ENCODE data around the gene SLC18A2.
A peak's percentile ranks its signal among the peaks of the same experiment; 100 is the strongest.

Gene SLC18A2

GRCh38 chr10:117240621-117241529 is at the start of gene SLC18A2:
TSS of gene SLC18A2 (plus strand) at chr10:117241114. CDS start at chr10:117241694, 580 bp downstream.
- H3K27me3 Mint-ChIP-seq: peaks cover 34% of the 10 kb centered on the region
- H3K4me1 Mint-ChIP-seq (ENCODE audit: low read depth): peaks cover 6% of the 10 kb centered on the region
- no peaks in the 10 kb centered on the region for H3K9me3 Mint-ChIP-seq
- peak within 1 kb of the TSS; percentile 51 for H3K4me3 Mint-ChIP-seq
- H3K27ac Mint-ChIP-seq: no peak within 1 kb of the TSS
- no peaks in the 10 kb centered on the region for H3K36me3 Mint-ChIP-seq (ENCODE audit: low read depth)

DNA sequence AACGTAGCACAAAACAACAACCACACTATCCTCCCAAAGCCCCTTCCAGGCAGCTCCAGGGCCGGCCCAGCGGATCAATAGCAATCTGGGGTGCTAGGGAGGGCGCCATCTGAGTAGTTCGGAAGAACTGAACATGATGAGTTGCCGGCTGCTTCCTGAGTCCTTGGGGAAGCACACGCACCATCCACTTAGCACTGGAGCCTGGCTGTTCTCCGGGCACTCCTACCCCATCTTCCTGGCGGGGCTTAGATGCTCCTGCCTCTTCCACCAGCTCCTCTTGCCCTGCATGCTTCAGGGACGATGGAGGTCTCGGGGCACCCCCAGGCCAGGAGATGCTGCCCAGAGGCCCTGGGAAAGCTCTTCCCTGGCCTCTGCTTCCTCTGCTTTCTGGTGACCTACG is 43.7 kb upstream of the SLC18A2 start, which contains the start of gene KCNK18:
KCNK18 (plus strand) TSS at position 301 of the 400 bp plus-strand sequence; CDS start at position 301, 0 bp downstream.
- Mint-ChIP-seq H3K27me3 (peaks cover 3% of the 10 kb centered on the region), H3K36me3 (ENCODE audit: low read depth) (no peaks in the 10 kb centered on the region), H3K9me3 (no peaks in the 10 kb centered on the region), H3K4me1 (ENCODE audit: low read depth) (no peaks in the 10 kb centered on the region), H3K27ac (no peak within 1 kb of the TSS), H3K4me3 (no peak within 1 kb of the TSS)

DNA sequence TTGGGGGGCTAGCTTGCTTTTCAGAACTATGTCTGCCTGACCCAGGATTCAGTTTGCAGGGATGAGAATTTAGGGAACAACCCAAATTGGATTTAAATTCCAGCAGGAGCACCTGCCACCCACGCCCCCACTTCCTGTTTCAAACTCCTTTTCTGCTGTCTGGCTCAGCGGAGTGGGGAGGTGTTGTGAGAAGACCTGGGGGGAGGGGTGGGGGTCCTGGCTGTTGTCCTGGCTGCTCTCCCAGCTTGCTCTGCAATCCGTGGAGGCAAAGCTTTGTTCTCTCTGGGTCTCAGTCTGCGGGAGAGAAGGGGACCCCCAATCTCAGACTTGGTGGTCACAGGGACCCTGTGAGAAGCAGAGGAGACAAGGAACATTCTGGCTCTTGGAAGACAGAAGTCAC is 42.8 kb upstream of the SLC18A2 start:
- Mint-ChIP-seq H3K4me3 (no peak overlapping the region), H3K27me3 (peaks cover 3% of the 10 kb centered on the region), H3K36me3 (ENCODE audit: low read depth) (no peaks in the 10 kb centered on the region), H3K9me3 (no peaks in the 10 kb centered on the region), H3K27ac (no peak overlapping the region), H3K4me1 (ENCODE audit: low read depth) (no peaks in the 10 kb centered on the region)

DNA sequence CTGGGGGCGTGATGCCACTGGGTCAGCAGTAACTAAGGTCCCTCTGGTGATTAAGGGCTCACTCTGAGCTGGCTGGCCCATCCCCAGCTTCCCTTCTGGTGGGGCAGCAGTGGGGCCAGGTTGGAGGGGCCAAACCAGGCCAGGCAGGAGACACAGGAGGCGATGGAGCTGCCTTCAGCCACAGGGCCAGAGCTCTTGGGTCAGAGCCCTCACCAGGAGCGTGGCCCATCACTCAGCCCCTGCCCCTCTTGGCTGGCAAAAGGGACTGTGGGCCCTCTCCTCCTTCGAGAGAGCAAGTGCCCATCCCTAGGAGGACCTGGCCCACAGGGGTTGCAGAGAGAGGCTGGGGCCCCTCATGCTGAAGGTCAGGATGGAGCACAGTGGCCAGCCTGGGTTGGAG is 39.1 kb upstream of the SLC18A2 start:
- H3K4me3 Mint-ChIP-seq: no peak overlapping the region
- H3K36me3 Mint-ChIP-seq (ENCODE audit: low read depth): no peaks in the 10 kb centered on the region
- peaks cover 3% of the 10 kb centered on the region for H3K9me3 Mint-ChIP-seq
- no peak overlapping the region for H3K27ac Mint-ChIP-seq
- H3K27me3 Mint-ChIP-seq: peaks cover 10% of the 10 kb centered on the region
- no peaks in the 10 kb centered on the region for H3K4me1 Mint-ChIP-seq (ENCODE audit: low read depth)

DNA sequence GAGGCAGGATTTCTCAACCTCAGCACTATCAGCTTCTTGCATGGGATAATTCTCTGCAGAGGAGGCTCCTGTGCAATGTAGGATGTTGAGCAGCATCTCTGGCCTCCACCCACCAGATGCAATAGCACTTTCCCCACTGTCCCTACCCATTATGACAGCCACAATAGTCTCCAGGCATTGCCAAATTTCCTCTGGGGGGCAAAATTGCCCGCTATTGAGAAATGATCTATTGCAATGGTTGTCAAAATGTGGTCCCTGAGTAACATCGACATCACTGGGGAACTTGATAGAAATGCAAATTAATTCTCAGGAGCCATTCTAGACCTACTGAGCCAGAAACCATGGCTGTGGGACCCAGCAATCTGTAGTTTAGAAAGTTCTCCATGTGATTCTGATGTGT is 36.6 kb upstream of the SLC18A2 start:
- Mint-ChIP-seq H3K27me3 (peaks cover 13% of the 10 kb centered on the region), H3K27ac (no peak overlapping the region), H3K36me3 (ENCODE audit: low read depth) (no peaks in the 10 kb centered on the region), H3K4me3 (no peak overlapping the region), H3K9me3 (peaks cover 3% of the 10 kb centered on the region), H3K4me1 (ENCODE audit: low read depth) (no peaks in the 10 kb centered on the region)

DNA sequence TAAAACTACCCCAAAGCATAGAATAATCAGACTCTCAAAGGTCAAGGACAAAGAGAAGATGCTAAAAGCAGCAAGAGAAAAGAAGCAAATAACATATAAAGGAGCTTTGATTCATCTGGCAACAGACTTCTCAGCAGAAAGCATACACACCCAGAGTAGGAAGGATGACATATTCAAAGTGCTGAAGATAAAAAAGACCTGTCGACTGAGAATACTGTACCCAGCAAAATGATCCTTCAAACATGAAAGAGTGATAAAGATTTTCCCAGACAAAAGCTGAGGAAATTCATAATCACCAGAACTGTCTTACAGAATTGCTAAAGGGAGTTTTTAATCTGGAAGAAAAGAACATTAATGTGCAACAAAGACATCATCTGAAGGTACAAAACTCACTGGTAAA is 28.7 kb upstream of the SLC18A2 start:
- Mint-ChIP-seq H3K4me3 (no peak overlapping the region), H3K4me1 (ENCODE audit: low read depth) (peaks cover 4% of the 10 kb centered on the region), H3K27ac (no peak overlapping the region), H3K9me3 (no peaks in the 10 kb centered on the region), H3K27me3 (peaks cover 39% of the 10 kb centered on the region), H3K36me3 (ENCODE audit: low read depth) (no peaks in the 10 kb centered on the region)

DNA sequence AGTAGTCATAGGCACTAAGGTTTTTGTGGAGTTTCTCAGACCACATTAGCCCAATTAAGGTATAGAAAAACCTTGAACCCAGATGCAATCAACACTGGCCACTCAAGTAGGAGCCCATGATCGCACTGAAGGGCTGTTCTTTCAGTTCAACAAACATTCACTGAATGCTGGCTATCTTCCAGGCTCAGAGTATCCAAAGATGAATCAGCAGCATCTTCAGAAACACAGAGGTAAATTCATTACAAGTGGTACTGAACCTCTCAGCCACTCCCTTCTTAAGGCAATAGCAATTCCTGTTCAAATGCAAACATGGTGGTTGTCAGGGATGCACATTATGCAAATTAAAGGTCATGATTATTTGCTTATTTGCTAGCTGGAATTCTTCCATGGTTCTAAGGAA is 26.5 kb upstream of the SLC18A2 start:
- Mint-ChIP-seq H3K4me3 (no peak overlapping the region), H3K36me3 (ENCODE audit: low read depth) (no peaks in the 10 kb centered on the region), H3K27ac (no peak overlapping the region), H3K4me1 (ENCODE audit: low read depth) (peaks cover 11% of the 10 kb centered on the region), H3K27me3 (peaks cover 49% of the 10 kb centered on the region), H3K9me3 (no peaks in the 10 kb centered on the region)

DNA sequence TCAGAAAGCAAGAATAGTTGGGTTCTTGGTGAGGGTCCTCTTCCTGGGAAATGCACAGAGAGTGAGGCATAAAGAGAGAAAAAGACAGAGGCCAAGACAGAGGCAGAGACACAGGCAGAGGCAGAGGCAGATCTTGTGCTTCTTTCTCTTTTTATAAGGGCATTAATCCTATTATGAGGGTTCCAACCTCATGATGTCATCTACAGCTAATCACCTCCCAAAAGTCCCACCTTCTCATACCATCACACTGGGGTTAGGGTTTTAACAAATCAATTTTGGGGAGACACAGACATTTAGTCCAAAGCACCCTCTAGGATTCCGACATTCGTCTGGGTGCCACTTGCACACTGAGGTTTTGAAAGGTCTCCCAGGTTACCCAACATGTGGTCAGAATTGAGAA is 25.8 kb upstream of the SLC18A2 start:
- Mint-ChIP-seq H3K4me3 (no peak overlapping the region), H3K9me3 (no peaks in the 10 kb centered on the region), H3K27me3 (peaks cover 42% of the 10 kb centered on the region), H3K4me1 (ENCODE audit: low read depth) (peaks cover 11% of the 10 kb centered on the region), H3K27ac (no peak overlapping the region), H3K36me3 (ENCODE audit: low read depth) (no peaks in the 10 kb centered on the region)

- Mint-ChIP-seq H3K27ac (peak overlapping the region; percentile 28), H3K4me1 (ENCODE audit: low read depth) (peaks cover 11% of the 10 kb centered on the region), H3K27me3 (peaks cover 44% of the 10 kb centered on the region)
Measured at GRCh38 chr10:117216028-117216427, 24.9 kb upstream of the SLC18A2 start.

DNA sequence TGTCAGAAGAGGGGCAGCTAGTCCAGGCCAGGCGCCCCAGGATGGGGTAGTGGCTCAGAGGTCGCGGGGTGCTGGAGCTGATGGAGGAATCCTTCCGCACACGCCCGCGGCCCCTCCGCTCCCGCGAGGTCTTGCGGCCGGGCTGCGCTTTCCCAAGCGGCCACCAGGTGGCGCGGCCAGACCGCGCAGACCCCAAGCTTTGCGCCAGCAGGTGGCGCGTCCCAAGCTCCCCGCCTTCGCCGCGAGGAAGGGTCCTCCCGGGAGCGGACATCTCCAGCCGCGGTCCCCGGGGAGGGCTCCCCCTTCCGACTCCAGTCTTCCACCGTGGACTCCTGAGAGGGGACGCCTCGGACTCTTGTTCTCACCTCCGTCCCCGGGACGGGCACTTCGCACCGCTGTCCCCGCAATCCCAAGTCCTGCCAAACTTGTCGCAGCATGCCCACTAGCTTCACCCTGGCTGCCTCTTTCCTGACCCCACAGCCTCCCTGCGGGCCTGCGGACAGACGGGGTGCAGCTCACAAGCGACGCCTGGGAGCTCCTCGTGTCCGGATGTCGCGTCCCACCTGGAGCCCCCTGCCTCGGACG is 24.2 kb upstream of the SLC18A2 start:
- no peaks in the 10 kb centered on the region for H3K36me3 Mint-ChIP-seq (ENCODE audit: low read depth)
- no peak overlapping the region for H3K27ac Mint-ChIP-seq
- H3K4me3 Mint-ChIP-seq: peak overlapping the region; percentile 73
- H3K4me1 Mint-ChIP-seq (ENCODE audit: low read depth): peaks cover 11% of the 10 kb centered on the region
- H3K9me3 Mint-ChIP-seq: no peaks in the 10 kb centered on the region
- H3K27me3 Mint-ChIP-seq: peaks cover 38% of the 10 kb centered on the region

More at GRCh38 chr10:117216028-117216427, 24.9 kb upstream of the SLC18A2 start:
- H3K9me3 Mint-ChIP-seq: no peaks in the 10 kb centered on the region
- H3K36me3 Mint-ChIP-seq (ENCODE audit: low read depth): no peaks in the 10 kb centered on the region
- no peak overlapping the region for H3K4me3 Mint-ChIP-seq

- H3K27ac Mint-ChIP-seq: no peak overlapping the region
- H3K36me3 Mint-ChIP-seq (ENCODE audit: low read depth): no peaks in the 10 kb centered on the region
- H3K4me3 Mint-ChIP-seq: peak overlapping the region; percentile 73
- peaks cover 11% of the 10 kb centered on the region for H3K4me1 Mint-ChIP-seq (ENCODE audit: low read depth)
- peaks cover 38% of the 10 kb centered on the region for H3K27me3 Mint-ChIP-seq
- H3K9me3 Mint-ChIP-seq: no peaks in the 10 kb centered on the region
Measured at GRCh38 chr10:117217196-117217761, 23.6 kb upstream of the SLC18A2 start.

GRCh38 chr10:117218654-117219053 is 22.3 kb upstream of the SLC18A2 start:
- Mint-ChIP-seq H3K4me1 (ENCODE audit: low read depth) (peaks cover 11% of the 10 kb centered on the region), H3K9me3 (no peaks in the 10 kb centered on the region), H3K4me3 (no peak overlapping the region), H3K27ac (no peak overlapping the region), H3K27me3 (peaks cover 32% of the 10 kb centered on the region), H3K36me3 (ENCODE audit: low read depth) (no peaks in the 10 kb centered on the region)

DNA sequence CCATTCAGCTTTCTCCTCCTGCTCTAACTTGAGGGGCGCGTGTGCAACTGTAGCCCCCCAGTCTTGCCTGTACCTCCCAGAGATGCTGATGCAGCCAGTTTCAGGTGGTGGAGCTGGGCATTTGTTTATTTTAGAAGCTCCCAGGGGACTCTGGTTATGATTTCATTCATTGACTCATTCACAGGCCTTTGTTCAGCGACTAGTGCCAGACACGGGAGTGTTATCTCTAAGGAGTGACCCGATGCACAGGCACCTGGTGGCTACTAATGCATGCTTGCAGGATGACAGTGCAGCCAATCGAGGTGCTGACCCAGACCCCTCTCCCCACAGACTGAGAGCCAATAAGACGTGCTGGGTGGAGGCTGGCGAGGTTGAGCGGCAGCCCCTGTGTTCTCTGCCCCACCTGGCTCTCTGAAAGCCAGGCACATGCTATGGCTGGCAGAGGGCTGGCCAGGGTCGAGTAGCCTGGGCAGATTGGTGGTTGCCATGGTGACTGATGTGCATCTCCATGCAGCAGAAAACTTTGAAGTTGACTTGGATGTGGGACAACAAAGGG is 19.7 kb upstream of the SLC18A2 start:
- H3K36me3 Mint-ChIP-seq (ENCODE audit: low read depth): no peaks in the 10 kb centered on the region
- H3K9me3 Mint-ChIP-seq: no peaks in the 10 kb centered on the region
- H3K4me3 Mint-ChIP-seq: no peak overlapping the region
- H3K27me3 Mint-ChIP-seq: peaks cover 25% of the 10 kb centered on the region
- peaks cover 11% of the 10 kb centered on the region for H3K4me1 Mint-ChIP-seq (ENCODE audit: low read depth)
- no peak overlapping the region for H3K27ac Mint-ChIP-seq

DNA sequence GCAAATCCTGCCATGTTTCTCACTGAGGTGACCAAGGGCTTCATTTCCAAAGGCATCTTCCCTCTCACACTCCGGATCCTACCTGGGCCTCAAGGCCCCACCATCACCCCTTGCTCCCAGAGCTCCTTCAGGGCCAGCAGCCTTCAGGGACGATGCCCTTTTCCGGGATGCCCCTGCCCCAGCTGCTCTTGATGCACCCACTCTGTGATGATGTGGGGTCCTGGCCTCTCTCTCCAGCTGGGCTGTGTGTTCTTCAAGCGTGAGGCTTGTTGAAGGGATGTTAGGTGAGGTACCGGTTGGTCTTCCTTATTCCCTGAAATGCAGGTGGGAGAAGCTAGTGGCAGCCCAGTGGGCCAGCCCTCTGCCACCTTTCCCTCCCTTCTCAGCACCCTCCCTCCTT is 18.4 kb upstream of the SLC18A2 start:
- Mint-ChIP-seq H3K4me3 (no peak overlapping the region), H3K9me3 (no peaks in the 10 kb centered on the region), H3K27ac (no peak overlapping the region), H3K4me1 (ENCODE audit: low read depth) (peaks cover 3% of the 10 kb centered on the region), H3K36me3 (ENCODE audit: low read depth) (no peaks in the 10 kb centered on the region), H3K27me3 (peaks cover 31% of the 10 kb centered on the region)

All from stimulated activated naive CD8-positive, alpha-beta T cell treated with anti-CD3 and anti-CD28 coated beads, Interleukin-15, Interleukin-2, amounts not matched to agents 100 ng/mL and 50 ng/mL, for 24 hours (primary cell).